HG03558 (cell line): ENCODE measurements around the gene CYP2A6.
"Not testable (repeated sequence)": the region's sequence is repeated elsewhere in the genome, so short reads cannot be mapped to it uniquely, and the experiment has no call there.

Source experiments
- ATAC-seq: cut with Tn5 transposase; IDR thresholded peaks from one replicate; pipeline ENCODE4 v1.9.1; 2021; ENCODE audit warnings: moderate number of reproducible peaks; ENCODE audit not compliant: unreplicated experiment; ENCODE audit errors: extremely low read depth

CYP2A6 gene

DNA sequence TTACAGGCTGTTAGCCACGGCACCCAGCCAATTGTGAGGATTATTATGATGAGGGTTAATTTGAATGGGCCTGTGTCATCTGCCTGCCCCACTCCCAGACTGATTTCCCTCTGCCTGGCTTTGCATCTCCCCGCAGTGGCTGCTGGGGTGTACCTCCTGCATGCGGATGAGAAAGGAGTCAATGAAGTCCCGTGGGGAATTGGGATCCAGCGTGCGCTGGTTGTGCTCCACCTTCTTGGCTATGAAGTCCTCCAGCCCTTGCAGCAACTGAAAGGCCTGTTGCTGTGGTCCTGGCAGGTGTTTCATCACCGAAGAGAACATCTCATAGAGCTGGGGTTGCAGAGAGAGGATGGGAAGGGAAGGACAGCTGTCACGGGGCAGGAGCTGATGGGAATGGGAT, 3.5 kb downstream of the CYP2A6 start:
- ATAC-seq = not testable (repeated sequence)

DNA sequence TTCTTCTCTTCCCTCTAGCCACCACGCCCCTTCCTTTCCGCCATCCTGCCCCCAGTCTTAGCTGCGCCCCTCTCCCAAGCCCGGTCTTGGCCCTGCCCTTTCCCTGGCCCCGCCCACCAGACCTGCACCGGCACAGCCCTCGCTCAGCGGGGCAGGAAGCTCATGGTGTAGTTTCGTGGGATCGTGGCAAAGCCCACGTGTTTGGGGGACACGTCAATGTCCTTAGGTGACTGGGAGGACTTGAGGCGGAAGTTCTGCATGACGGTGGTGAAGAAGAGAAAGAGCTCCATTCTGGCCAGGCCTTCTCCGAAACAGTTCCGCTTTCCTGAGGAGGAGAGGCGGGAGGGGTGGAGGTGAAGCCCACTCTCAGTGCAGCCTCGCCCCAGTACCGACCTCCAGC, 6.6 kb downstream of the CYP2A6 start:
- not testable (repeated sequence) for ATAC-seq

DNA sequence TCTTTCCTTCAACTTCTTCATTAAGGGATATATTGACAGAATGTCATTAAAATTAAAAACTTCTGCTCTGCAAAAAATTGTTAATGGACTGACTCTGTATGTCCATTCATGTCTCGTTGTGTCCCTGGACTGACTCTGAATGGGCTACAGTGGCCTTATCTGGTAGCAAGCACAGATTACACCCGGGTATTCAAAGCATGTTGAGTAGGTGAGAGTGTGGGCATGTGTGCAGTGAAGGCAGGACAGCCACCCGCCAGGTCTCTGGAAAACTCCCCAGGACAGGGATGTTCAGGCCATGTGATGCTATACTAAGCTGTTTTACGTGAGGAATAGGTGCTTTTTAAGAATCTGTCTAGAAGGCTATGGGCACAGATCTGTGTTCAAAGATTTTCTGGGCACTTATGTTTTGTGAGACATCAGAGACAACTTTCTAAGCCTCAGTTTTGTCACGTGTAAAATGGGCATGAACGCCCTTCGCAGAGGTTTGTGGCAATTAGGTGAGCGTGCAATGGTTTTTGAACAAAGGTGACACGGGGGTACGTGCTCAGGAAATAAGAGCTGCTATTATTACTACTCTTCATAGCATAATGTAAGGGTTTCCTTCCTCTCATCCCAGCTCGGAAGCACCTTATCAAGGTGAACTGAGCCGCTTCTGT, 7.1 kb downstream of the CYP2A6 start:
- ATAC-seq = not testable (repeated sequence)

DNA sequence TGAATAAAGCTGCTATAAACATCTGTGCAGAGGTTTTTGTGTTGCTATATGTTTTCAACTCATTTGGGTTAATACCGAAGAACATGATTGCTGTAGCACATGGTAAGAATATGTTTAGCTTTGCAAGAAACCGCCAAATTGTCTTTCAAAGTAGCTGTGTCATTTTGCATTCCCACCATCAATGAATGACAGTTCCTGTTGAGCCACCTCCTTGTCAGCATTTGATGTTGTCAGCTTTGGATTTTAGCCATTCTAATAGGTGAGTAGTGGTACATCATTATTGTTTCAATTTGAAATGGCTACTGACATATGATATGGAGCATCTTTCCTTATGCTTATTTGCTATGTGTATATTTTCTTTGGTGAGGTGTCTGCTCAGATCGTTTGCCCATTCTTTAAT, 8.2 kb downstream of the CYP2A6 start:
- not testable (repeated sequence) for ATAC-seq

DNA sequence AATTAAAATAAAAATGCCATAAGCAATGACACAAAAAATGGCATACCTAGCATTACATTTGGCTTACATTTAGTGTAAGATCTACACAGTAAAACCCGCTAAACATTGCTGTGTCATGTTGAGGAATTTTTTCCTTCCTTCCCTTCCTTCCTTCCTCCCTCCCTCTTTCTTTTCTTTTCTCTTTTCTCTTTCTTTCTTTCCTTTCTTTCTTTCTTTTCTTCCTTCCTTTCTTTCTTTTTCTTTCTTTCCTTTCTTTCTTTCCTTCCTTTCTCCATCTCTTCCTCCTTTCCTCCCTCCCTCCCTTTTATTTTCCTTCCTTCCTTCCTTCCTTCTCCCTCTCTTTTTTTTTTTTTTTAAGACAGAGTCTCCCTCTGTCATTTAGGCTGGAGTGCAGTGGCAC, 11.8 kb downstream of the CYP2A6 start:
- ATAC-seq = not testable (repeated sequence)

DNA sequence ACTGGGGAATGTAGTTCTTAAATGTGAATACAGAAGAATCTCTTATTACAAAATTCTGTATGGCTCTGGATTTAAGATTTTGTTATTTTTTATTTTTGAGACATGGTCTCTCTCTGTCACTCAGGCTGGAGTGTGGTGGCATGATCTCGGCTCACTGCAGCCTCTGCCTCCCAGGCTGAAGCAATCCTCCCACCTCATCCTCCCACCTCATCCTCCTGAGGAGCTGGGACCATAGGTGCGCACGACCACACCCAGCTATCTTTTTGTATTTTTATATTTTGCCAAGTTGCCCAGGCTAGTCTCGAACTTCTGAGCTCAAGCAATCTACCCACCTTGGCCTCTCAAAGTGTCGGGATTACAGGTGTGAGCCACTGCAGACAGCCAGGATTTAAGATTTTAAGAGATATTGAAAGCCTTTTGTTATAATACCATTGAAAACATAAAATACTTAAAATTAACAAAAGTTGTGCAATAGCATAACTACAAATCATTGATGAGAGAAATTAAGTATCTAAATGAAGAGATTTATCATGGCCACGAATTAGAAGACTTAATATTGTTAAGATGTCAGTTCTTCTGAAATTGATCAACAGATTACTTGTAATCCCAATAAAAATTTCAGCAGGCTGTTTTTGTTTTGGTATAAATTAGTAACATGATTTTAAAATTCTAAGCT, 13.4 kb downstream of the CYP2A6 start:
- no peak for ATAC-seq

DNA sequence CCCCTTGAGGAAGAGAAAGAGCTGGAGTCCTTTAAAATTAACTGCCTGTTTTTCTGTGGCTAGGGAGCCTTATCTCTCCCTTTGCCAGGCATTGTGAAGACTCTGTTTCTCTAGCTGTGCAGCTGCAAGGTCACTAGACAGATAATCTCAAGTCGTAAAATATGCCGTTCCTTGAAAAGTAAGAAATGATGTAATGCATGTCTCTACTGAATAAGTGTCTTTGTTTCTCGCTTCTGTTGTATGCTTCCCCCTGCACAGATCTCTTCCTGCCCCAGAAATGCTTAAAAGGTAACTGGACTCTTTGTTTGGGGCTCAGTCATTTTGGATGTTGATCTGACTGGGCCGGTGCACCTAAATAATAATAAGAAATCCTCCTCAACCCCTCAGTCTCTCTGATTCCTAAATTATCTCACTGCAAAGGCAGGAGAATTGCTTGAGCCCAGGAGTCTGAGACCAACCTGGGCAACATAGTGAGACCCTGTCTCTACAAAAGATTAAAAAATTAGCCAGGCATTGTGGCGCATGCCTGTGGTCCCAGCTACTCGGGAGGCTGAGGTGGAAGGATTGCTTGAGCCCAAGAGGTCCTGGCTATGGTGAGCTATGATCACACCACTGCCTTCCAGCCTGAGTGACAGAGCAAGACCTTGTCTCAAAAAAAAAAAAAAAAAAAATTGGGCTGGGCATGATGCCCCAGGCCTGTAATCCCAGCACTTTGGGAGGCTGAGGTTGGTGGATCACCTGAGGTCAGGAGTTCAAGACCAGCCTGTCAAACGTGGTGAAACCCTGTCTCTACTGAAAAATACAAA, 16.3 kb downstream of the CYP2A6 start:
- ATAC-seq = not testable (repeated sequence)

DNA sequence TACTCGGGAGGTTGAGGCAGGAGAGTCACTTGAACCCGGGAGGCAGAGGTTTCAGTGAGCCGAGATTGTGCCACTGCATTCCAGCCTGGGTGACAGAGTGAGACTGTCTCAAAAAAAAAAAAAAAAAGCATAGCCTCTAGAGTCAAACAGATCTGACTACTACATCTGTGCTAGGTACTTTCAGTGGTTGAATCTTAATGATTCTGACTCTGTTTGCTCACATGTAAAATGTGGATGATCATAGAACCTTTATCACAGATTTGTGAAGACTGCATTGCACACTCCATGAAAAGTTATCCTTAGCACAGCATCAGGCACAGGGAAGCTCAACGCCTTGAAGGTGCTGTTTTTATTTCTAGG, 17.8 kb downstream of the CYP2A6 start:
- not testable (repeated sequence) for ATAC-seq

DNA sequence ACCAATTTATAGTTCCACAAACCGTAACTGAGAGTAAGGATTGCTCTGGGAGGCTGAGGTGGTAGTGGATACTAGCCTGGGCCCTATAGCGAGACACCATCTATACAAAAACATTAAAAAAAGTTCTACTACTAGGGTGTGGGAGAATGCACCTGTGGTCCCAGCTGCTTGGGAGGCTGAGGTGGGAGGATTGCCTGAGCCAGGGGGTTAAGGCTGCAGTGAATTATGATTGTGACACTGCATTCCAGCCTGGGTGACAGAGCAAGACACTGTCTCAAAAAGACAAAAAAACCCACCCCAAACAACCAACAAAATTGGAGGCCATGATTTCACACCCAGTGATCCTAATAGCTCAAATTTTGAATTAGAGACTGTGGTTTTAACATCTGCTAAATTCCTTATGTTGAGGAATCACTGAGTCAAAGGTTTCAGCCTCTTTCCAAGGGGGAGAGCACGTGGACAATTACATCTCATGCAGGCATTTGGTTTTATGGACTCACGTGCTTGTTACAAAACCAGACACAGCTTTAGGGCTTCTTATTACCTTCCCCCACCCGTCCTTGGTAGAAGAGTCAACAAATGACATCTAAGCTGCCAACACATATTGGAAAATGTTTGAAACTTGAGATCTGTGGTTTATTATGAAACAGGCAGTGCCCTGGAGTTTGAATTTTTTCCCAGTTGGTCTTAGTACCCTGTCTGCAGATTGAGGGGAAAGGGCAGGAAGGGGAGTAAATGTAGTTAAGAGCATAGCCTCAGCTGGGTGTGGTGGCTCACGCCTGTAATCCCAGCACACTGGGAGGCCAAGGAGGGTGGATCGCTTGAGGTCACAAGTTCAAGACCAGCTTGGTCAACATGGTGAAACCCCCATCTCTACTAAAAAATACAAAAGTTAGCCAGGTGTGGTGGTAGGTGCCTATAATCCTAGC, 18.5 kb downstream of the CYP2A6 start:
- no peak for ATAC-seq

DNA sequence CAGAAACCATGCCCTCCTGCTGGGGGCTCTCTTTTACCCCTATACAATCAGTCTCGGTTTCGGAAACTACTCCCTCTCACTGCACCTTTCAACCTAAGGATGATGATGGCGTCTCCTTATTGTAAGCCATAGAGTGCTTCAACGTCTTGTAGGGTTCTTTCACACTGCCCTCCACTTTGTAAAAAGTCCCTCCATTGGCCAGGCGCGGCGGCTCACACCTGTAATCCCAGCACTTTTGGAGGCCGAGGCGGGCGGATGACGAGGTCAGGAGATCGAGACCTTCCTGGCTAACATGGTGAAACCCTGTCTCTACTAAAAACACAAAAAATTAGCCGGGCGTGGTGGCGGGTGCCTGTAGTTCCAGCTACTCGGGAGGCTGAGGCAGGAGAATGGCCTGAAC, 19.5 kb downstream of the CYP2A6 start:
- not testable (repeated sequence) for ATAC-seq

DNA sequence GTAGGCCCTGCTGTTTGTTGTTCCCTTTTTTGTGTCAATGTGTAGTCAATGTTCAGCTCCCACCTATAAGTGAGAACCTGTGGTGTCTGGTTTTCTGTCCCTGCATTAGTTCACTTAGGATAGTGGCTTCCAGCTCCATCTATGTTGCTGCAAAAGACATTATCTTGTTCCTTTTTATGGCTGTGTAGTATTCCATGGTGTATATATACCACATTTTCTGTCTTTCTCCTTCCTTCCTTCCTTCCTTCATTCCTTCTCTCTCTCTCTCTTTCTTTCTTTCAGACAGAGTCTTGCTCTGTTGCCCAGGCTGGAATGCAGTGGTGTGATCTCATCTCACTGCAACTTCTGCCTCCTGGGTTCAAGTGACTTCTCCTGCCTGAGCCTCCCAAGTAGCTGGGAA, 21.0 kb downstream of the CYP2A6 start:
- ATAC-seq = no peak

DNA sequence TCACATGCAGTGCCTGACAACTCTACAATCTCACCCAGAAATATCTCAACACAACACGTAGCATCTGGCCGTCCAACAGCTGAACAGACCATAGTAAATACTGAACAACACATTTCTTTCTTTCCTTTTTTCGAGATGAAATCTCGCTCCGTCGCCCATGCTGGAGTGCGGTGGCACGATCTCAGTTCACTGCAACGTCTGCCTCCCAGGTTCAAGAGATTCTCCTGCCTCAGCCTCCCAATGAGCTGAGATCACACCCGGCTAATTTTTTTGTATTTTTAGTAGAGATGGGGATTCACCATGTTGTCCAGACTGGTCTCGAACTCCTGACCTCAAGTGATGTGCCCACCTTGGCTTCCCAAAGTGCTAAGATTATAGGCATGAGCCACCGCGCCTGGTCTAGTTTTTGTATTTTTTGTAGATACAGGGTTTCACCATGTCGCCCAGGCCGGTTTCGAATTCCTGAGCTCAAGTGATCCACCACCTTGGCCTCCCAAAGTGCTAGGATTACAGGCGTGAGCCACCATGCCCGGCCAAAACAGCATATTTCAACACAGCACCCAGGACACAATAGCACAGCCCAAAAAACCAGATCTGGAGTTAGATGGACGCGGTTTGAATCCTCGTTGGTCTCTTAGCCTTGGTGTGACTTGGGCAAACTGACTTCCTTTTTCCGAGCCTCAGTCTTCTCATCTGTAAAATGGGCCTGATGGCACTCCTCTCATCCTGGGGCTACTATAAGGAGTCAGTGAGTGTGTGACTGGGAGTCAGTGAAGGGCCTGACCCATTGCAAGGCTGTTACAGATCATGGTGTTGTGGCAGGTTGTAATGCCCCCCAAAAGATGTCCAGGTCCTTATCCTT, 22.6 kb downstream of the CYP2A6 start:
- no peak for ATAC-seq

DNA sequence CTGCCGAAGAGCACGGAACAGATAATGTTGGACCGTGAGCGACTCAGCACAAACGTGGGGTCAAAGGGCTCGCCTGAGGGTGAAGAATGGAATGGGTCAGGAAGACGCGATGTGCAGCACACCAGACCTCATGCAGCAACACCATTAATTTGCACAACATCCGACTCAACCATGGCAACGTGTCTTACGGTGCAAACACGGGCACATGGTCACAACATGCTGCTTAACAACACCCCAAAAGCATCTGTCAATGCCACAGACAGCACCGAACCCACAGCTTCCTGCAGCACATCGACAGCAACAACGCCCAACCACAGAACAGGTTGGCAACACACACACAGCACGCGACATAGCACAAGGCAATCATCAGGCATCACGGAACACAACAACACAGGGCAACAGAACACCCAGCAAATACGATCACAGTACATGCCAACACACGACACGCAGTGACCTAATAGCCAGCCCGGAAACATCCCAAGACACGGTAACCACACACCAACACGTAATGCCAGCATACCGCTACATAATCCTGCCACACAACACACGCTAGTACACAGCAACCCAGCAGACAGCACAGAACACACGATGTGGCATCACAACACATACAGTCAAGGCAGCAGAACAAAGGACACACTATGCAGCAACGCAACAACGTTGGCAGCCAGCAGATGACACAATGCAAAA, 23.4 kb downstream of the CYP2A6 start:
- ATAC-seq = not testable (repeated sequence)

DNA sequence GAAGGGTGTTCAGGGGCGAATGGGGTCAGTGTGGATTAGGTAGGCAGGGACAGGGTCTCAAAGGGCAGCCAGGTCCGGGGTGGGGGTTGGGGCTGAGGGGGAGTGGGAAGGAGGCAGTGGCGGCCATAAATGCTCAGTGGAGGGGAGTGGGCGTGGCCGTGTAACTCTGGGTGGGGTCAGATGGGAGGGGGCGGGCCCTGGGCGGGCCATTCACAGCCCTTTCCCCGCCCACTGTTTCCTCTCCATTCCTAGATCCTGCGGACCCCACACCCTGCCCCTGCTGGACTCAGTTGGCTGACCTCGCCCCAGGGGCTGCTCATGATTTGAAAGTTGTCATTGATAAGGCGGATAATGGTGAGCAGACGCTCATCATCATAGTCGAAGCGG, 23.9 kb downstream of the CYP2A6 start:
- ATAC-seq = not testable (repeated sequence)

DNA sequence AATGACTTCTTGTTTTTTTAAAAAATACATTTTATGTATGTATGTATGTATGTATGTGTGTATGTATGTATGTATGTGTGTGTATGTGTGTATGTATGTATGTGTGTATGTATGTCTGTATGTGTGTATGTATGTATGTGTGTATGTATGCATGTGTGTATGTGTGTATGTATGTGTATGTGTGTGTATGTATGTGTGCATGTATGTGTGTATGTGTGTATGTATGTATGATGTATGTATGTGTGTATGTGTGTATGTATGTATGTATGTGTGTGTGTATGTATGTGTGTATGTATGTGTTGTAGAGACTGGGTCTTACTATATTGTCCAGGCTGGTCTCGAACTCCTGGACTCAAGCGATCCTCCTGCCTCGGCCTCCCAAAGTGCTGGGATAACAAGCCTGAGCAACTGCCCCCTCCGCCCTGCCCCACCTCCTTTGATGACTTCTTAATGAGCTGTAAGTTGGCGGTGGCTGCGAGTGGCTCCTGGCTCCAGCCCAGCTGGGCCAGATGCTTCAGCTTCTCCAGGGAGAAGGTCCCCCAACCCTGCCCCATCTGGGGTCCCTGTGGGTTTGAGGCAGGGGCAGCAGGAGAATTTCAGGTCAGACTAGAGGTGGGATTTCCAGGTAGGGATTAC, 24.7 kb downstream of the CYP2A6 start:
- not testable (repeated sequence) for ATAC-seq

DNA sequence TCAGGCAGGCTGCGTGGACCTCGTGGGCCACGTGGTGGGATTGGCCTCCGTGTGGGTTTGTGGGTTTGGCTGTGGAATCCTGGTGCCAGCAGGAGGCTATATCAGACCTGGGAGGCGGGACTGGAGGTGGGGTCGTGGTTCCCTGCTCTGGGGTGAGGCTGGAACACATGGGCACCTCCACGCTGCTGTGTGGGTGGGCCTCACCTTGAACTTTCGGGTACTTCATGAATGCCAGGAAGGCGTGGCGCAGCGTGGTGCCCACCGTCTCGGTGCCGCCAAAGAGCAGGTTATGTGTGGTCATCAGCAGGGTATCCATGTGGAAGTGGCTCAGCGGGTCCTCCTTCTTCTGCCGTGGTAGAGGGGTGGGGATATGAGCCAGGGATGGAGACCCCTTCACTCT, 25.3 kb downstream of the CYP2A6 start:
- ATAC-seq = not testable (repeated sequence)

DNA sequence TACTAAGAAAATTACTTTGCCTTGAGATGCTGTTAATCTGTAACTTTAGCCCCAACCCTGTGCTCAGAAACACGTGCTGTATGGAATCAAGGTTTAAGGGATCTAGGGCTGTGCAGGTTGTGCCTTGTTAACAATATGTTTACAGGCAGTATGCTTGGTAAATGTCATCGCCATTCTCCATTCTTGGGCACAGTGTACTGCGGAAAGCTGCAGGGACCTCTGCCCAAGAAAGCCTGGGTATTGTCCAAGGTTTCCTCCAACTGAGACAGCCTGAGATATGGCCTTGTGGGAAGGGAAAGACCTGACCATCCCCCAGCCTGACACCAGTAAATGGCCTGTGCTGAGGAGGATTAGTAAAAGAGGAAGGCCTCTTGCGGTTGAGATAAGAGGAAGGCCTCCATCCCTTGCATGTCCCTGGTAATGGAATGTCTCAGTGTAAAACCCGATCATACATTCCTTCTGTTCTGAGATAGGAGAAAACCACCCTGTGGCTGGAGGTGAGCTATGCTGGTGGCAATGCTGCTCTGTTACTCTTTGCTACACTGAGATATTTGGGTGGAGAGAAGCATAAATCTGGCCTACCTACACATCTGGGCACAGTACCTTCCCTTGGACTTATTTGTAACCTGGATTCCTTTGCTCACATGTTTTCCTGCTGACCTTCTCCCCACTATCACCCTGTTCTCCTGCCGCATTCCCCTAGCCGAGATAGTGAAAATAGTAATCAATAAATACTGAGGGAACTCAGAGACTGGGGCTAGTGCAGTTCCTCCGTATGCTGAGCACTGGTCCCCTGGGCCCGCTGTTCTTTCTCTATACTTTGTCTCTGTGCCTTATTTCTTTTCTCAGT, 27.3 kb downstream of the CYP2A6 start:
- not testable (repeated sequence) for ATAC-seq
